IMR-90 (cell line): ENCODE results near the gene BUB1. TPM values are rescaled to one million over a fixed set of nuclear protein-coding genes. Genes with fewer than 3 reads are reported as not detected.

Experiments used
- ATAC-seq: fragments of 200-7000 bp; cut with Tn5 transposase; 2 replicates; pipeline ENCODE4 v1.9.1; 2020; ENCODE audit warnings: low read depth, mild to moderate bottlenecking, moderate library complexity
- BruUV-seq: library from RNA; stranded (reverse); fragments of 400-500 nt; replicated peaks from 2 replicates; lab custom pipeline; 2021; lab: Mats Ljungman, UMichigan
- CTCF ChIA-PET: fragments of 300-600 bp; formaldehyde crosslinking; extraction: SDS; loops from one replicate; lab custom pipeline; 2021; ENCODE audit warnings: antibody characterized with exemption; lab: Yijun Ruan, JAX
- POLR2A ChIA-PET: fragments of 300-600 bp; sonication (Branson Sonifier 250); formaldehyde crosslinking; loops from one replicate; lab custom pipeline; 2022; ENCODE audit warnings: antibody characterized with exemption; ENCODE audit not compliant: unreplicated experiment; lab: Charles Lee
- DNase-seq: peaks from one replicate; pipeline ENCODE4 v3.0.0; 2013
- H2AFZ ChIP-seq: replicated peaks from 2 replicates; pipeline ENCODE3; 2013; ENCODE audit warnings: low read length, mild to moderate bottlenecking; ENCODE audit not compliant: poor library complexity
- H2AK5ac ChIP-seq: 2 replicates; pipeline ENCODE4 v1.6.1; 2013; ENCODE audit warnings: low read depth, low read length, inconsistent platforms
- H2AK9ac ChIP-seq: replicated peaks from 2 replicates; pipeline ENCODE3; 2013; ENCODE audit warnings: mild to moderate bottlenecking, low read depth, low read length, moderate library complexity; ENCODE audit not compliant: poor library complexity
- H2BK120ac ChIP-seq: 2 replicates; pipeline ENCODE4 v1.6.1; 2013; ENCODE audit warnings: low read depth, low read length, inconsistent platforms
- H2BK15ac ChIP-seq: 3 replicates; pipeline ENCODE4 v1.6.1; 2013; ENCODE audit warnings: low read depth, low read length, inconsistent platforms
- H2BK20ac ChIP-seq: 2 replicates; pipeline ENCODE4 v1.6.1; 2013; ENCODE audit warnings: low read depth, mild to moderate bottlenecking, inconsistent platforms, low read length, moderate library complexity
- H2BK5ac ChIP-seq: 2 replicates; pipeline ENCODE4 v1.6.1; 2013; ENCODE audit warnings: mild to moderate bottlenecking, low read depth, low read length, inconsistent platforms; ENCODE audit not compliant: poor library complexity, severe bottlenecking
- H3K14ac ChIP-seq: replicated peaks from 2 replicates; pipeline ENCODE4 v1.6.1; 2013; ENCODE audit warnings: low read depth, low read length, inconsistent platforms
- H3K18ac ChIP-seq: 2 replicates; pipeline ENCODE4 v1.6.1; 2013; ENCODE audit warnings: low read depth, low read length, control low read depth
- H3K23ac ChIP-seq: 2 replicates; pipeline ENCODE4 v1.6.1; 2013; ENCODE audit warnings: low read depth, low read length, inconsistent platforms
- H3K27ac ChIP-seq: 2 replicates; pipeline ENCODE4 v1.5.1; 2013; ENCODE audit warnings: mild to moderate bottlenecking, control low read depth, low read length; ENCODE audit not compliant: insufficient read depth
- H3K27me3 ChIP-seq: 2 replicates; pipeline ENCODE4 v1.6.1; 2013; ENCODE audit warnings: low read length; ENCODE audit not compliant: control insufficient read depth, insufficient read depth
- H3K36me3 ChIP-seq: 2 replicates; pipeline ENCODE4 v1.6.1; 2013; ENCODE audit warnings: low read length, mixed read lengths; ENCODE audit not compliant: control insufficient read depth, insufficient read depth
- H3K4ac ChIP-seq: 2 replicates; pipeline ENCODE4 v1.6.1; 2013; ENCODE audit warnings: low read depth, low read length, inconsistent platforms
- H3K4me1 ChIP-seq: 2 replicates; pipeline ENCODE4 v1.6.1; 2013; ENCODE audit warnings: low read length, mixed read lengths; ENCODE audit not compliant: control insufficient read depth, insufficient read depth
- H3K4me2 ChIP-seq: 2 replicates; pipeline ENCODE4 v1.6.1; 2013; ENCODE audit warnings: low read depth, mild to moderate bottlenecking, control low read depth, low read length, moderate library complexity
- H3K4me3 ChIP-seq: 2 replicates; pipeline ENCODE4 v1.5.1; 2013; ENCODE audit warnings: low read depth, mild to moderate bottlenecking, control low read depth, low read length, moderate library complexity; ENCODE audit not compliant: insufficient read depth
- H3K56ac ChIP-seq: 2 replicates; pipeline ENCODE4 v1.6.1; 2013; ENCODE audit warnings: low read length, inconsistent platforms; ENCODE audit not compliant: insufficient read depth; ENCODE audit errors: extremely low read depth
- H3K79me1 ChIP-seq, 2 experiments: 2 replicates each; pipeline ENCODE4 v1.6.1; 2013; ENCODE audit warnings: low read length in 2 of 2, inconsistent platforms in 1 of 2, low read depth in 1 of 2
- H3K9ac ChIP-seq: 2 replicates; pipeline ENCODE4 v1.6.1; 2013; ENCODE audit warnings: low read depth, low read length, control low read depth
- H3K9me1 ChIP-seq: 2 replicates; pipeline ENCODE4 v1.6.1; 2013; ENCODE audit warnings: low read length, inconsistent platforms; ENCODE audit not compliant: insufficient read depth
- H3K9me3 ChIP-seq: 2 replicates; pipeline ENCODE4 v1.6.1; 2013; ENCODE audit warnings: low read length; ENCODE audit not compliant: control insufficient read depth, insufficient read depth
- H4K20me1 ChIP-seq: 2 replicates; pipeline ENCODE4 v1.6.1; 2013; ENCODE audit warnings: low read length, inconsistent platforms; ENCODE audit not compliant: insufficient read depth
- H4K5ac ChIP-seq: 2 replicates; pipeline ENCODE4 v1.6.1; 2013; ENCODE audit warnings: mild to moderate bottlenecking, low read depth, low read length, control low read depth
- H4K8ac ChIP-seq, 2 experiments: 2 replicates each; pipeline ENCODE4 v1.6.1; 2013; ENCODE audit warnings: low read depth in 2 of 2, low read length in 2 of 2, control low read depth in 1 of 2, inconsistent platforms in 1 of 2
- H4K91ac ChIP-seq: 2 replicates; pipeline ENCODE4 v1.6.1; 2013; ENCODE audit warnings: low read depth, low read length, inconsistent platforms; ENCODE audit not compliant: insufficient read depth
- CEBPB ChIP-seq: IDR thresholded peaks from 2 replicates; pipeline ENCODE4 v1.6.1; 2012; ENCODE audit warnings: low read depth, low read length, improper control_type of control experiment
- WGBS, 2 experiments: methylation state at CpG; one replicate each; pipeline versions ENCODE4 v1.1.5 to v1.1.7; 2013; ENCODE audit warnings: missing lambda C conversion rate in 2 of 2; ENCODE audit not compliant: insufficient read length in 1 of 2; ENCODE audit errors: extremely low coverage in 2 of 2; 5-methylcytosine and 5-hydroxymethylcytosine counted together
- dilution Hi-C: fragments of 300-500 bp; cut with HindIII; formaldehyde crosslinking; loops from one replicate; pipeline ENCODE4 v1.14.3; 2018; ENCODE audit warnings: low sequenced_read_pairs; ENCODE audit not compliant: unreplicated experiment
- in situ Hi-C: fragments of 300-500 bp; cut with MboI; formaldehyde crosslinking; loops from 3 replicates; pipeline ENCODE4 v1.14.3; 2019; ENCODE audit warnings: low sequenced_read_pairs, inconsistent platforms, mixed read lengths
- intact Hi-C: fragments of 100-400 bp; cut with micrococcal nuclease; formaldehyde crosslinking; loops from 2 replicates; pipeline ENCODE4 v1.10.0; 2022
- polyA plus RNA-seq, 3 experiments: library from polyadenylated mRNA; depleted of rRNA; stranded (reverse); fragments of >200 nt; gene quantifications; 2 replicates each; pipeline ENCODE4 v1.2.3, GENCODE V29; 2012; ENCODE audit warnings: low replicate concordance in 1 of 3
- total RNA-seq: library from RNA; depleted of rRNA; stranded (reverse); fragments of >200 nt; gene quantifications from 2 replicates; pipeline ENCODE4 v1.2.3, GENCODE V29; 2012

Gene BUB1
- total and polyA plus RNA-seq, 2 of the 4 experiments (the other 2 are of a cell fraction) = 19.6 to 43.4 TPM

- peaks cover 5% of the 10 kb centered on the region for H3K36me3 ChIP-seq
- no peak overlapping the region for H4K8ac ChIP-seq
- POLR2A ChIA-PET = no interaction called here
- no peaks in the 10 kb centered on the region for H3K9me3 ChIP-seq
- H3K27ac ChIP-seq = no peak overlapping the region
- H3K4me1 ChIP-seq = no peaks in the 10 kb centered on the region
- no peak overlapping the region for H2BK120ac ChIP-seq
- H3K4me2 ChIP-seq = no peak overlapping the region
- no peak overlapping the region for H3K9ac ChIP-seq
- dilution Hi-C loops = no loop called here
- no peak overlapping the region for H3K56ac ChIP-seq
- WGBS, 2 experiments = no CpG with 5 or more reads among the region's 2 CpGs
- peaks cover 22 to 31% of the 10 kb centered on the region in 2 experiments for H3K79me1 ChIP-seq
- CTCF ChIA-PET = no interaction called here
- H4K20me1 ChIP-seq = no peaks in the 10 kb centered on the region
- no peak for TF ChIP-seq CEBPB
- no peak overlapping the region for H3K4ac ChIP-seq
- H2AK9ac ChIP-seq = no peak overlapping the region
- no peak overlapping the region for H3K18ac ChIP-seq
- no peaks in the 10 kb centered on the region for H3K27me3 ChIP-seq
- no peak overlapping the region for H3K23ac ChIP-seq
- intact Hi-C loops = no loop called here
- no peak overlapping the region for H2AFZ ChIP-seq
- H3K14ac ChIP-seq = no peak overlapping the region
- DNase-seq (no peak), ATAC-seq (no peak)
- in situ Hi-C loops = no loop called here
- no TSS peak for BruUV-seq
- H4K91ac ChIP-seq = no peak overlapping the region
- H2BK15ac ChIP-seq = no peak overlapping the region
- H3K9me1 ChIP-seq = peaks cover 4% of the 10 kb centered on the region
- H3K4me3 ChIP-seq = no peak overlapping the region
- H2AK5ac ChIP-seq = no peak overlapping the region
- no peak overlapping the region for H2BK5ac ChIP-seq
- H4K5ac ChIP-seq = no peak overlapping the region
- no peak overlapping the region for H2BK20ac ChIP-seq
Measured at GRCh38 chr2:110645616-110646015, 32.2 kb downstream of the BUB1 start.
